Esophagus squamous epithelium (tissue), 4 donors: ENCODE measurements around the gene KLRF2.

Experiments
- CTCF ChIP-seq, 6 experiments: fragments of 450-650 bp in 4 of 6; fragments of 200-600 bp in 2 of 6; sonication (generic) in 2 of 6; IDR thresholded peaks; one replicate each; pipeline ENCODE4 v1.5.1; 2016 to 2019; ENCODE audit warnings: antibody characterized with exemption in 6 of 6, mild to moderate bottlenecking in 4 of 6, moderate library complexity in 4 of 6
- POLR2A ChIP-seq, 4 donors: fragments of 450-650 bp; IDR thresholded peaks; one replicate each; pipeline ENCODE4 v1.6.1; 2017; ENCODE audit warnings: antibody characterized with exemption in 4 of 4, mild to moderate bottlenecking in 4 of 4, moderate library complexity in 3 of 4

GRCh38 chr12:9899209-9899608, 17.9 kb downstream of the KLRF2 start:
- TF ChIP-seq CTCF (IDR thresholded peaks at IDR 0.05) = no peak
- no peak for TF ChIP-seq POLR2A (IDR thresholded peaks at IDR 0.05)
